DMS153 treated with DMSO at 0.1 percent for 48 hours (cell line): ENCODE data around the gene ATP8B4.
"Not testable (repeated sequence)": the region's sequence is repeated elsewhere in the genome, so short reads cannot be mapped to it uniquely, and the experiment has no call there.

Experiments used
- DNase-seq: peaks from one replicate; lab custom pipeline; 2025; ENCODE audit not compliant: unreplicated experiment; lab: John Stamatoyannopoulos, UW

ATP8B4 gene

DNA sequence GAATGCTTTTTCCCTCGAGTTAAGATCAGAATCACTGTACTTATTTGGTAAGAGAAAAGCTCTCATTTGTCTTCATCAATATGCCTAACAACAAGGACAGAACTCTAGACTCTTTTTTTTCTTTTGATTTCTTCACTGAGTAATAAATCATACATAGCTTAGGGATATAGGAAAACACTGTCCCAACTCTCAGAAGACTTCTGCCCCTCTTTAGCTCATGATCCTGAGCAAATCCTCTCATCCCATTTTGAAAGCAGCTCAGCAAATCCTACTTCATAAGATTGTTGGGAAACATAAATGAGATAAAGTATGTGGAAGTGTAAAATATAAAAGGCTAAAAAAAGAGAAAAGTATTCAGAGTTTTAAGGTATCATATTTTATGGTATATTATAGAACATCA, 141.7 kb downstream of the ATP8B4 start:
- no peak for DNase-seq

DNA sequence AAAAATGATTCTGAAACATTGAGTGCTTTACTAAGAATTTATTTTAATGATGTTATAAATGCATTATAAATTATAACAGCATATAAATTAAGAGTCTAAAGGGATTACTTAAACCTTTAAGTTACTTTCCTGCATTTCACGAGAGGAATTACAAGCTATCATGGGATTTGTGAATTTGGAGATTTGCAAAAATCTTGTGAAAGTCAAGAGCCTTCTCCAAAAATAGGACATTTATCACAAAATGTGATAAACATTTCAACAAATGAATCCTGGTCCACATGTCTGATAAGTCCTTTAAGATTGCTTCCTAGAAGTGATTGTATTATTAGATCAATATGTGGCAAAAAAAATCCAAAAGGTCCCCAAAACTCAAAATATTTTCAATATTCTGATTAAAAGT, 154.5 kb downstream of the ATP8B4 start:
- no peak for DNase-seq

DNA sequence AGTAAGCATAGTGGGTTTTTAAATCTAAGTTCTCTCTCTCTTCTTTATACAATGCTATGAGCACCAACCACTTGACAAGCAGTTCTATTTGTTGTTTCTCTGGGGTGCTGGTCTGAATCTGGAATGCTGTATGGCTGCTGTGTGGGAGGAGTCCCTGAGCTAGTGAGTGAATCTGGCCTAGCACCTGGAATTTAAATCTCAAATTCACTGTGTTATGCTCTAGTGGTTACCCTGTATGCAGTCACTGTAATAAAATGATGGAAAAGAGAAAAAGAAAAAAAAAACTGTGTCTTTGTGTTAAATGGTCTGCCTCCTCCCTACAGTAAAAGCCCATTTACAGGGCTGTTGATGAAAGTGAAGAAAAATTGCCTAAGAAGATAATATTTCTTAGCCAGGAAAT, 155.0 kb downstream of the ATP8B4 start:
- DNase-seq, result no peak

DNA sequence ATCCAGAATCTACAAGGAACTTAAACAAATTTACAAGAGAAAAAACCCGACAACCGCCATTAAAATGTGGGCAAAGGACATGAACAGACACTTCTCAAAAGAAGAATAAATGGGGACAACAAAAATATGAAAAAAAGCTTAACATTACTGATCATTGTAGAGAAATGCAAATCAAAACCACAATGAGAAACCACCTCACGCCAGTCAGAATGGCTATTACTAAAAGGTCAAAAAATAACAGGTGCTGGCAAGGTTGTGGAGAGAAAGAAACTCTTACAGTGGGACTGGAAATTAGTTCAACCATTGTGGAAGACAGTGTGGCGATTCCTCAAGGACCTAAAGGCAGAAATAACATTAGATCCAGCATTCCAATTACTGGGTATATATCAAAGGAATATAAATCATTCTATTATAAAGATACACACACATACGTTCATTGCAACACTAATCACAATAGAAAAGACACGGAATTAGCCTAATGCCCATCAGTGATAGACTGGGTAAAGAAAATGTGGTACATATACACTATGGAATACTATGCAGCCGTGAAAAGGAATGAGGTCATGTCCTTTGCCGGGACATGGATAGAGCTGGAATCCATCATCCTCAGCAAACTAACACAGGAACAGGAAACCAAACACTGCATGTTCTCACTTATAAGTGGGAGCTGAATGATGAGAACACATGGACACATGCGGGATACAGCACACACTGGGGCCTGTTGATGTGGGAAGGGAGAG, 155.8 kb downstream of the ATP8B4 start:
- not testable (repeated sequence) for DNase-seq

DNA sequence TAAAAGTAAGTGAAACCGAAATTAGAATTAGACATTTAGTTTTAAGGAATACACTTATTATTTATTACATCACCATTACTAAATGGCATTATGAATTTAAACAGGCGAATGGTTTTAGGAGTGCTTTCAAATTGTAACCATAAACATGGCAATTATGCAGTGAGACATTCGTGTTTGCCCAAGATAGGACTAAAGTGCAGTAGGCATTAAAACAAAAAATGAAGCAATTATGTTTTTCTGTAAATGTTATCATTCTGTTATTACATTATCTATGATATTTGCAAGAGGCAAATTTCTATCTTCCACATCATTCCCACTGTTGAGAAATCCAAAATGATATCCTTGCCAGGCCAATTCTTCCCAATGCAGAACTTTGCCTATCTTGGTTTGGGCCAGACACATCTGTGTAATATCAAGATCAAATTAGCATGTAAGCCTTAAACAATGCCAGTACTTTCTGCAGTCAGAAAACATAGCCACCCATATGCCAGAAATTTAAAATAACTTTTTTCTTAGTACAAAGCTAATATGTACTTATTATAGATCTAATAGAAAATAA, 156.9 kb downstream of the ATP8B4 start:
- no peak for DNase-seq

DNA sequence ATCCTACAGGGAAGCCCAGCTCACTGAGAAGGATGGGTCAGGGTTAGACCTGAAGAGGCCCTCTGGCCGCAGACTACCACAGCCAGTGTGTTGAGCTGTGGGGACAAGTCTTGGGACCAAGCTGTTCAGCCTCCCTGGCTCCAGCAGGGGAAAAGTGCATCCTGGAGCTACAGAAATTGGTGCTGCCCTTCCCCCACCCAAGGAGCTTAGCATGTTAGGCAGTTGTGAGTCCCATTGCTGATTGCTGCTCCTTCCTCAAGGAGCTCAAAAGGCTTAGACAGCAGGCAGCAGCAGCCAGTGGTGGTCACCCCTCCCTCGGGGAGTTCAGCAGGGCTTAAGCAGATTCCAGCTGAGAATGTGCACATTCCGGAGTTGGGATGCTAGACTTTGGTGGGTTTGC, 165.6 kb downstream of the ATP8B4 start:
- DNase-seq, result no peak

DNA sequence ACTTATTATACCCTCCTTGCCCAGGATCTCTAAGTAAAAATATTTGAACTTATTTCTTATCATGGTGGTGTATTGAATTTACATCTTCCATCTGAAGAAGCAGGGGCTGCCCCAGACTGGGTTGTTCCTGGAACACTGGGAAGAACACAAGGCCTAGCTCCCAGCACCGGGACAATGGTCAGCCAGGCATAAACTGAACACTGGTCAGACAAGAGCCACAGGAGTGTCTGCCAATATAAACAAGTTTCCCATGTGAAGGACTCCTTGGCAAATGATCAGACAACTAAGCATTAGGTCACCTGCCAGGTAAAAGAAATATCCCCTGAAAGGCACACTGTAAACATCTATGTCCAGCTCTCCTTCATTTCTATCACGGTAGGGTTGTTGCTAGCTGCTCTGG, 172.4 kb downstream of the ATP8B4 start:
- no peak for DNase-seq

DNA sequence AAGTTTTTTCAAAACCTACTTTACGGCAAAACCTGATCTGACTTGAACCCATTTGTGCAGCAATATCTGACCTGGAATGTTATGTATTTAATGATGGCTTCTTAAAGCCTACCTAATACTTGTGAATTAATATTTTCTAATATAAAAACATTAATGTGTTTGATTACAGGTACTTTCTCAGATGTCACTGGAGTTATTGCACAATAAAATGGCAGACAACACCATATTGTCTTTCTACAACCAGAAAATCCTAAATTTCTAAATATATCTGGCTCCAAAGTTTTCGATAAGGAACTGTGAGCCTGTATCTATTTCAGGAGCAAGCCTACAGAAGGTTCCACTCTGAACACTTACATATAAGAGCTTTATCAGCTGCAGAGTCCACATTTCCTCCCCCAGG, 184.5 kb downstream of the ATP8B4 start:
- DNase-seq, result no peak

DNA sequence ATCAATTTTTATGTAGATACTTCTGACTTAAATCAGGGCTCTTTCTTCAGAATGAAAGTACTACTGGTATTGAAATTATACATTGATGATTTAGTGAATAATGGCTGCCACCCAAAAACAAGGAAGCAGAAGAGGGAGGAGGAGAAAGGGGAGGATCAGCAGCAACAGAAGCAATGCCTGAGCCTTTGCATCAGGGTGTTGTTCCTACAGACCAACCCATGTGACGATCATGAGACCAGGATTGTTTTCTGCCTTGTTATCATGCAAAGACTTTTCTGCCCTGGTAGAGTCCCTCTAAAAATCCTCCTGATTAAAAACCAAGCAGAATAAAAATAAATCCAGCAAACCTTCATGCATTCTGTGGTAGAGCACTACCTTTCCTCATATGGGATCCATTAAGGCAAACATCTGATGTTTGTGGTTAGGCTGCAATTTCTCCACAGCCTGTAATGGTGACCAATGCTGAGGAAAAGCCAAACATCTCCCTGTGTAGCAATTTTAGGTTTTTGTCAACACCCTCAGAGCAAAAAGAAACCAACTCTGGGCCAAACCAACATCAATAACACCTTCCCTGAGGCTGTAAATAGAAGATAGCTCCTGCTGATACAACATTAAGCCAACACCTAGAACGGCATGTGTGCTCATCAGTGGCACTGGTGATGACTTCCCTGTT, 191.7 kb downstream of the ATP8B4 start:
- DNase-seq, result no peak

DNA sequence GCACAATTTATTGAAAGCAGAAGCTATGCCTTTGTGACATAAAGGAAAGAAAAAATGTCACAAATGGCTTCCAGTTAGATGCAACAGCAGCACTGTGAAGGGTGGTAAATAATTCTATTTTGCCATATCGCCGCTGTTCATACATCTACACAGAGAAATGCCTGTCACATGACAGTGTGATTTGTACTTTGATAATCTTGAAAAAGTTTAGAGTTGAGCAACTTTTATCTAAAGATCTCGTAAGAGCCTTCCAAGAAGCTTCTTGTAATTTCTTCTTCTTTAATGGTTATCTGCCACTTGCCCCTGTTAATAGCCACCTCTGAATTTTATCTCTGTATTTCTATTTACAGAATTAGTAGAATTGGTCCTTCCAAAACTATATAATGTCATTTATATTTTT, 192.3 kb downstream of the ATP8B4 start:
- no peak for DNase-seq

DNA sequence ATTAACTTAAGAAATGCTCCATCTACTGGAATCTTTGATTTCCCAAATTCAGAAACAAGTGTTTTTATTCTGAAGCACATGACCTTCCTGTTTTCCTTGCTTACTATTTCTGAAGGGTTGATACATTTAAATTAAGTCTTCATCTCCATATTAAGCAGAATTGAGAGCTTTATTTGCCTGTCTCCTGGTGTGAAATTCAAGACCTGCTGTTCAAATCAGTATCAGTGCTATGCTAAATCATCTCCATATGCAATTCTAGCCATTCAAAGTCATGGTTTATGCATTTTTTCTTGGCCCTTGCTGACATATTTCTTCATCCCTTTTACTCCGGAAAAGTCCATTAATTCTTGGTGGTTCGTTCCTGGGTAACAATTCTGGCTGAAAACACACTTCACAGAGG, 195.4 kb downstream of the ATP8B4 start:
- DNase-seq, result no peak

DNA sequence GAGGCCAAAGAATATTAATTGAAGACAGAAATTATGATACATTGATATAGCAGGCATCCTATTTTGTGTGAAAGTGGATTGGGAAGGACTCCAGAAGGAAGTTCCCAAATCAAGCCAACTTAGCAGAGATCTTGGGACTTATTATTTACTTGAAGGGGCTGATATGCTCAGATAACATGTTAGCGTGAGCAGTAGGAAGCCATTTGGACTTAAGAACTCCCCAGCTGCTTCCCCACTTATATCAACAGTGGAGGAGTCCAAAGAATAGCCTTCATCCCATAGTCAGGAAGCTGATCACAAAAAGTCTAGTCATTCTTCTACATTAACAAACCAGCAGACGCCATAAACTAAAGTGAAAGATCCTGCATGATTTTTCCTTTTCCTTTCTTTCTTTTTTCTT, 200.0 kb downstream of the ATP8B4 start:
- no peak for DNase-seq

DNA sequence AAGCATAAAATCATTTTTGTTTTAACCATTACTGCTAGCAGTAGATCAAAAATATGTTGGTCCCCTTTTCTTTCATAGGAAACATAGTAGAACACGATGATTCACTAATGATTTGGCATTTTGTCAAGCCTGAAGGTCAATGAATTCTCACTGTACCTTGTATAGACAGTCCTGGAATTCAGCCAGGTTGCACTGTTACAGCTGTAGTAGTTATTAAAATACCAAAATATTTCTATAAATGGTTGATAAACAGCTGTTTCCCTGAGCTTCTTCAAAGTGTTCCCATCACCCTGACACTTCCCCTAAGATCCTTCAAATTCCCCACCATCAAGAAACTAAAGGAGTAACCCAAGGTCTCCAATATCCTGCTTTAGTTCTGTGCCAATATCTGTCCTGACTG, 200.9 kb downstream of the ATP8B4 start:
- DNase-seq, result no peak

DNA sequence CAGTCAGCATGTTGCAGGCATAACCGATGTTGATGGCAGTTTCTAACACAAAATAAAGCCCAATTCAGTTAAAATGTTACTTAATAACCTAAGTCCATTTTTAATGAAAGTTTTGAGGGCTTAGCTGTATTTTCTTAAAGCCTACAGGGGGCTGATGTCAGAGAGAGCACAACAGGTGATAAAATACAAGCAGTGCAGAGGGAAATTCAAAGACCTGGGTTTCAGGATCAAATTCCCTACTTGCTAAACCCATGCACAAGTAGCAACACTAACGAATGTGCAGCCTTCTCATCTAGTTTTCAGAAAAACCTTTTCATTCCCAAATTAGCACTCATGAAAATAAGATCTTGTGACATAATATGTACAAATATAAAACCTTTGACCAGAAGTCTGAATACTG, 202.0 kb downstream of the ATP8B4 start:
- no peak for DNase-seq

DNA sequence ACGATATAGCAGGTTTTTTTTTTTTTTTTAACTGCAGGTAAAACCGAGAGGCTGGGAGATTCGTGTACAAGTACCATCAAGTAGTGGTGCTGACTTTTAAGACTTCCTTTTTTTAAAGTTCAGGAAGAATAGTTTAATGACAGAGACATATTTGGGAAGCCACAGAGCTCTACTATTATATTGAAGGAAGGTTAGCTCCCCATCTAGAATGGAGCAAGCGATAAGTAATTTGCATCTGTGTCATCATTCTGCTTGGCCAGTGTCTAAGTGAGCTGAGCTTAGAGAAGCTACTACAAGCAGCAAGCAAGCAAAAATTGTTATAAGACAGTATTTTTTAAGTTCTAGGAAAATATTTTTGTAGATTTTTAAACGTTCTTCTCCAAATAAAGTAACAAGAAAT, 203.2 kb downstream of the ATP8B4 start:
- no peak for DNase-seq

DNA sequence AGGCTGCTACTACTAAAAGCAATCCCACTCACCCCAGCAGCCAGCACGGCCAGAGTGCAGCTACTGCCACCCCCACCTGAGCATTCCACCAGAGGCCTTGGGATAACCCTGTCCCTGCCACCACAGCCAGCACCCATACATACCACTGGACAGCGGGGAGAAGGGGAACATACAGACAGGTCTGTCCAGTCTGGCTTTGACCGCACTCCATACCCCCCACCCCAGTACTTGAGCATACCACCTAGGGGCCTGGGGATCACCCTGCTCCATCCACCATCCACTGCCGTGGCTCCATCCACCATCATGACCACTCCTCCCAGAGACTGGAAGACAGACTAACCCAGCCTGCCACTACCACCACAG, 210.1 kb downstream of the ATP8B4 start:
- no peak for DNase-seq

DNA sequence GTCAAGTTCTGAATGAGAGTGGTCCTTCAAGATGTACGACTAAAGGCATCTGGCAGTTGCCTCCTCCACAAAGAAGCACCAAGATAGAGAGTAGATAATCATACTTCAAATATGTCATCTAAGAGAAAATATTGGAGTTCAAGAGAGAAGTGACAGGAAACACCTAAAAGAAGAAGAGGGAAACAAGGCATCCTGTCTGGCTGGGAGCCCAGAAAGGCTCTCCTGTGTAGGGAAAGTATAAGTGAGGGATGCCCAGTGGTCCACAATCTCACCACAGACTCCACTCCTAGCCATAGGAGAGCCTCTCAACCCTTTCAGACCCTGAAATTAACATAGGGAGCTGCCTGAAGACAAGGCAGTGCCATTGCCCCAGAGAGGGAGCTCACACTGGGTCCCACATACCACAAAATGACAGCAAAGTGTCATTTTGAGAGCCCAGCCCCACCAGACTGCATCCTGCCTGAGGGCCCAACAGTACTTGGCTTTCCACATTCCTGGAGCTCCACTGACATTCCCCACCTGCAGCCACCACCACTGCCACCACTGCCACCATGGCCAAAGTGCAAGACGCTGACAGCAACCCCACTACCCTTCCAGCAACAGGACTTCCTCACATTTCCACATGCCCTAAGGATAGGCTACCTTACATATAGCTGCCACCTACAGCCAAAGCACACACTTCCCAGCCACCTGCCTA, 210.6 kb downstream of the ATP8B4 start:
- DNase-seq, result no peak

DNA sequence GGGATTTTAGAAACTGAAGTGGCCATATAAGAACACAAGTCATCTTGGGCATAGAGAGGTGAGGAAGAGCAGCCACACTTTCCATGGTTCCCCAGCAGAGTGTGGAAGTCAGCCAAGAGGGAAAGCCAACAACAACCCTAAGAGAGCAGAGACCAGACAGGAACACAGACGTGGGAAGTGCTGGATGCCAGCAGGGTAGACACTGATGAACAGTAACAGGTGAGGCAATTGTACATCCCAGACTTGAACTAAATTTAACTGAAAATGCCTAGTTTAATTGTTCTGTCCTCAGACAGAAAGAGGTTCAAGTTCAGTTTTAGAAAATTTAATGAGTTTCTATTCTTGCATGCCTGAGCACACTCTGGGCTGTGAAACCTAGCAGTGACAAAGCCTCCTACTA, 212.1 kb downstream of the ATP8B4 start:
- no peak for DNase-seq

DNA sequence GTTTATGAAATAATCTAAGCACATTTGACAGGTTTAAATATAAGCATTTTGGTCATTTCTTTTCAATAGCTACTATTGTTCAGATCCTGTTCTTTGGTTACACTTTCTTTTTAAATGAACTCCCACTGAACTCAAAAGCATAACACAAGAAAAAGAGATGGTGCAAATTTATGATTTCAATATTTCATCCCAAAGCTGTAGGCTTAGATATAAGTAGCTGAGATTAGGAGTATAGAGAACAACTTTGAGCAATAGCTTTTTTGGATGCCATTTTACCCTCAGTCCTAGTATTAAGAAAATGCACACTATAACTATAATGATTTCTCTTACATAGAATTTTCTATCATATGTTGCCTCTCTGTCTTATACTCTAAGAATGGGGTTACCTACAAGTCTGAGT, 213.8 kb downstream of the ATP8B4 start:
- no peak for DNase-seq

DNA sequence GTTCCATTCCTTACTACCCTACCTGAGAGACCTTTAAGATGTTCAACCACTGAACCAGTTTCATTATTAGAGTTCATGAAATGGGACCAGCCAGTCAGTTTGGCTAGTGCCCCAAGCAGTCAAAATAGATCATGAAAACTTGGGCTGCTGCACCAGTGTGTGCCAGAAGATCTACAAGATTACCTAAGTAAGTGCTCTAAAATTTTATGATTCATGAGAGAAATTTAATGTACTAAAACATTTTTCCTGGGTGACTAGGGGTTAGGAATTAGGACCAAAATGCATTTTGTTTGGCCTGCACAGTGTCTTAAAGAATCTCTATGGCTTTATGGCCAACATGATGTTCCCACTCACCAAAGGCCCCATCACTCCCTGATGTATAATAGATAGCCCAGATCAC, 214.7 kb downstream of the ATP8B4 start:
- DNase-seq, result no peak

DNA sequence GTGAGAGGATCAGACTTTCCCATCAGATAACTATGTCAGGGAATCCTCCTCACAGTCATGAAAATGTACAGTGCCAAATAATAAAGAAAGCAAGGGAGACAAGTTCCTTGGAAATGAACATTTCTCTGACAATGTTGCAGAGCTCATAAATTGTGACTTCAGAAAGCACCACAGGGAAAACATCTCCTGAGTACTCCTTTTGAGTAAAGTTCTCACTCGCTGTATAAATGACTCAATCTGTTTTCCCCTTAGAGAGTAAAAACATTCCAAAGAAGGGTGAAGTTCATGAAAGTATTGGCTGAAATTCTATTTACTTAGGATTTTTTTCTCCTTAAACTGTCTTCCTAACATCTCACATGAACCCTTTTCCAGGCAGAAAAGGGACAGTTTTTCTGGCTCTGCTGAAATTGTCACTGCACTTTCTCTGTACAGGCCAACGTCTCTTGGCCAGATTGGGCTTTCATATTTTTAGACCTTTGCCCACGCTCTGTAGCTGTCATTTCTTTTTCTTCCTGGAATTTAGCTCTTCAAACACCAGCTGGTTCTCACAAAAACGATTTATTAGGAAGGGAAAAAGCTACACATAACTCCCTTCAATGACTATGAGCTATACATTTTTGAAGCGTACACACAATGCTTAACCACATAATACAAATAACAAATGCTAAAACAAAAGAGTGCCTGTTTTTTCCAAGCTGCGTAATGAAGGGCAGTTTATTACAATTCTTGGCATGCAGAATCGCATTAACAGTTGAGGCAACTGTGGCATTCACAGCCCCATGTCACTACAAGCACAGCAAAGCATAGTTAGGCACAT, 216.1 kb downstream of the ATP8B4 start:
- no peak for DNase-seq
